A673 (cell line): ENCODE results near the gene TBL3. TPM values are rescaled to one million over a fixed set of nuclear protein-coding genes. Genes with fewer than 3 reads are reported as not detected.

Source experiments
- BruUV-seq: library from RNA; stranded (reverse); fragments of 400-500 nt; replicated peaks from 2 replicates; lab custom pipeline; 2021; lab: Mats Ljungman, UMichigan
- CTCF ChIA-PET: fragments of 300-600 bp; sonication (Branson Sonifier 250); formaldehyde crosslinking; loops from one replicate; lab custom pipeline; 2022; ENCODE audit warnings: antibody characterized with exemption; lab: Charles Lee
- POLR2A ChIA-PET: fragments of 300-600 bp; sonication (Branson Sonifier 250); formaldehyde crosslinking; loops from one replicate; lab custom pipeline; 2022; ENCODE audit warnings: antibody characterized with exemption; ENCODE audit not compliant: low non-redundant PET; lab: Charles Lee
- DNase-seq: peaks from one replicate; pipeline ENCODE4 v3.0.0-alpha.2; 2015; ENCODE audit warnings: low spot score
- H3K27ac ChIP-seq: fragments of 200-600 bp; sonication (generic); 2 replicates; pipeline ENCODE4 v1.5.1; 2016; ENCODE audit warnings: mixed run types, low read depth, mild to moderate bottlenecking, mixed read lengths, antibody characterized with exemption, low read length; ENCODE audit not compliant: poor library complexity, severe bottlenecking
- H3K27me3 ChIP-seq: fragments of 200-600 bp; sonication (generic); replicated peaks from 2 replicates; pipeline ENCODE4 v1.6.1; 2017; ENCODE audit warnings: mixed run types, low read depth, mild to moderate bottlenecking, mixed read lengths, antibody characterized with exemption, low read length; ENCODE audit not compliant: insufficient read depth, poor library complexity
- H3K36me3 ChIP-seq: fragments of 200-600 bp; sonication (generic); 2 replicates; pipeline ENCODE4 v1.6.1; 2016; ENCODE audit warnings: mixed run types, mild to moderate bottlenecking, mixed read lengths, antibody characterized with exemption, low read length; ENCODE audit not compliant: insufficient read depth, poor library complexity, severe bottlenecking
- H3K4me1 ChIP-seq: fragments of 200-600 bp; sonication (generic); 2 replicates; pipeline ENCODE4 v1.6.1; 2017; ENCODE audit warnings: mixed run types, mild to moderate bottlenecking, mixed read lengths, antibody characterized with exemption, low read length; ENCODE audit not compliant: insufficient read depth, poor library complexity, severe bottlenecking
- H3K4me3 ChIP-seq: fragments of 200-600 bp; sonication (generic); 2 replicates; pipeline ENCODE4 v1.5.1; 2016; ENCODE audit warnings: low read depth, mixed run types, mild to moderate bottlenecking, mixed read lengths, low read length; ENCODE audit not compliant: poor library complexity, severe bottlenecking
- H3K9me3 ChIP-seq: fragments of 200-600 bp; sonication (generic); 2 replicates; pipeline ENCODE4 v1.6.1; 2016; ENCODE audit warnings: mixed run types, low read depth, mild to moderate bottlenecking, mixed read lengths, antibody characterized with exemption, low read length; ENCODE audit not compliant: poor library complexity, severe bottlenecking
- CTCF ChIP-seq: fragments of 300-800, 200-600 bp; sonication (generic); conservative IDR thresholded peaks from 2 replicates; pipeline ENCODE4 v1.5.1; 2017; ENCODE audit warnings: low read depth, mild to moderate bottlenecking, antibody characterized with exemption, low read length, moderate library complexity, mixed read lengths
- EZH2 ChIP-seq: fragments of 200-600 bp; sonication (generic); IDR thresholded peaks from 2 replicates; pipeline ENCODE4 v1.6.1; 2017; ENCODE audit warnings: borderline replicate concordance, low read depth, mild to moderate bottlenecking, mixed read lengths, antibody characterized with exemption, low read length; ENCODE audit not compliant: poor library complexity, severe bottlenecking
- intact Hi-C: fragments of 100-400 bp; cut with micrococcal nuclease; formaldehyde crosslinking; loops from one replicate; pipeline ENCODE4 v1.10.0; 2022; ENCODE audit not compliant: unreplicated experiment
- total RNA-seq: library from RNA; stranded (reverse); gene quantifications from 2 replicates; pipeline ENCODE4 v1.2.3, GENCODE V29; 2021

TBL3 gene
- total RNA-seq, 1 experiment from 2014 or later, result 58.4 TPM

- Histone ChIP-seq H3K4me3 (no peak overlapping the region), H3K27ac (no peak overlapping the region), H3K4me1 (peaks cover 14% of the 10 kb centered on the region), H3K36me3 (no peaks in the 10 kb centered on the region), H3K27me3 (peaks cover 25% of the 10 kb centered on the region), H3K9me3 (no peaks in the 10 kb centered on the region)
- CTCF ChIA-PET, result no interaction called here
- no TSS peak for BruUV-seq
- TF ChIP-seq EZH2, result no peak
- TF ChIP-seq CTCF, result no peak
- no peak for DNase-seq
- POLR2A ChIA-PET, result no interaction called here
- intact Hi-C loops, result no loop called here
Observed at GRCh38 chr16:1924095-1924494, 47.8 kb upstream of the TBL3 start.

- intact Hi-C loops, result loop anchor here (5.0 kb wide), 1 partner anchor 59 kb away; no protein-coding TSS in a partner anchor
- ChIA-PET CTCF (no interaction called here), POLR2A (no interaction called here)
- Histone ChIP-seq H3K27me3 (peaks cover 5% of the 10 kb centered on the region), H3K36me3 (no peaks in the 10 kb centered on the region), H3K9me3 (no peaks in the 10 kb centered on the region), H3K27ac (no peak overlapping the region), H3K4me3 (no peak overlapping the region), H3K4me1 (peaks cover 17% of the 10 kb centered on the region)
- BruUV-seq, result no TSS peak
- TF ChIP-seq EZH2, result no peak
- no peak for TF ChIP-seq CTCF
- DNase-seq, result no peak
Observed at GRCh38 chr16:1926271-1926670, 45.6 kb upstream of the TBL3 start.

GRCh38 chr16:1929105-1929504 lies 42.7 kb upstream of the TBL3 start:
- TF ChIP-seq CTCF (no peak), EZH2 (no peak)
- DNase-seq, result peak; percentile 41
- intact Hi-C loops, result loop anchor here (5.0 kb wide), 1 partner anchor 62 kb away; no protein-coding TSS in a partner anchor
- ChIA-PET CTCF (interaction anchor here (0.5 to 0.7 kb wide), 2 partner anchors 183 to 616 kb away, joined by 8 to 10 read pairs; no protein-coding TSS in a partner anchor), POLR2A (no interaction called here)
- Histone ChIP-seq H3K4me3 (peak overlapping the region; percentile 48), H3K36me3 (no peaks in the 10 kb centered on the region), H3K9me3 (no peaks in the 10 kb centered on the region), H3K27ac (peak overlapping the region; percentile 58), H3K4me1 (peaks cover 7% of the 10 kb centered on the region), H3K27me3 (no peaks in the 10 kb centered on the region)
- no TSS peak for BruUV-seq
